ENCODE data around the gene MARCKS. TPM values are rescaled to one million over a fixed set of nuclear protein-coding genes. Genes with fewer than 3 reads are reported as not detected.

MARCKS gene
- total and polyA plus RNA-seq, 2 of the 13 experiments (the other 11 are each of a cell fraction or from before 2014, with no cell fraction given) = 30.5 to 39.5 TPM

GRCh38 chr6:113824866-113825265, 32.3 kb upstream of the MARCKS start:
- Histone ChIP-seq H3K4me3 (replicated peaks in 1 of 3; ENCODE audit: insufficient read depth in 1 of 3, low read depth in 2 of 3, low read length in 3 of 3) (no peak overlapping the region), H3K36me3 (replicated peaks in 1 of 2; ENCODE audit: control insufficient read depth in 1 of 2, insufficient read depth in 2 of 2, low read length in 2 of 2) (no peaks in the 10 kb centered on the region), H3K27ac (ENCODE audit: extremely low read length, insufficient read depth, low read length) (no peak overlapping the region), H2AFZ (ENCODE audit: low read length) (no peak overlapping the region), H3K27me3 (ENCODE audit: control insufficient read depth in 1 of 2, insufficient read depth in 2 of 2, low read length in 2 of 2) (no peaks in the 10 kb centered on the region), H3K9ac (ENCODE audit: insufficient read depth, low read depth, low read length) (no peak overlapping the region), H3K4me2 (ENCODE audit: low read depth, low read length) (no peak overlapping the region), H3K79me2 (ENCODE audit: insufficient read depth, low read length) (no peaks in the 10 kb centered on the region), H4K20me1 (ENCODE audit: insufficient read depth, low read length) (no peaks in the 10 kb centered on the region), H3K9me3 (ENCODE audit: low read length) (no peaks in the 10 kb centered on the region), H3K4me1 (ENCODE audit: insufficient read depth, low read length) (no peaks in the 10 kb centered on the region)
- ATAC-seq = no peak
- no peak for FAIRE-seq
- intact Hi-C loops (cut with micrococcal nuclease; ENCODE audit: unreplicated experiment) = no loop called here
- in situ Hi-C loops (cut with HindIII; ENCODE audit: extremely low pct_ligation_motif_present, low pct_unique_long_range_greater_than_20kb) = no loop called here
- ChIA-PET CTCF (ENCODE audit: low intra/inter-chr PET ratio, low total read pairs) (no interaction called here), POLR2A (no interaction called here)
- no peak for DNase-seq (ENCODE audit: low spot score)
- TF ChIP-seq THAP11 (CRISPR knock-in tag; IDR thresholded peaks at IDR 0.05) = no peak
- TF ChIP-seq RAD21 (CRISPR knock-in tag; IDR thresholded peaks at IDR 0.05) = no peak
- no peak for TF ChIP-seq ASH2L (IDR thresholded peaks at IDR 0.05; ENCODE audit: insufficient read length, low read depth, low read length)
- TF ChIP-seq GLI4 (CRISPR knock-in tag; IDR thresholded peaks at IDR 0.05; ENCODE audit: borderline replicate concordance) = no peak
- no peak for TF ChIP-seq DMAP1 (CRISPR knock-in tag; IDR thresholded peaks at IDR 0.05)
- no peak for TF ChIP-seq ZUFSP (CRISPR knock-in tag; IDR thresholded peaks at IDR 0.05; ENCODE audit: borderline replicate concordance)
- no peak for TF ChIP-seq ZBTB49 (CRISPR knock-in tag; IDR thresholded peaks at IDR 0.05; ENCODE audit: borderline replicate concordance)
- no peak for TF ChIP-seq ZNF30 (CRISPR knock-in tag; IDR thresholded peaks at IDR 0.05)
- no peak for TF ChIP-seq ZNF839 (CRISPR knock-in tag; IDR thresholded peaks at IDR 0.05; ENCODE audit: borderline replicate concordance)
- TF ChIP-seq HOXA9 (CRISPR knock-in tag; IDR thresholded peaks at IDR 0.05; ENCODE audit: borderline replicate concordance) = no peak
- WGBS (ENCODE audit: low lambda C conversion rate) = 85% methylated on average over 3 of the region's 3 CpGs
- no TSS peak for BruUV-seq (replicated peaks)
